GM13976 (cell line): ENCODE results near the gene C12orf56.
"Not testable (repeated sequence)": the region's sequence is repeated elsewhere in the genome, so short reads cannot be mapped to it uniquely, and the experiment has no call there.

Experiments
- DNase-seq: peaks from one replicate; pipeline ENCODE4 v3.0.0; 2012; ENCODE audit warnings: low spot score
- in situ Hi-C: fragments of 300-500 bp; cut with MboI; formaldehyde crosslinking; loops from one replicate; pipeline ENCODE4 v1.12.0; 2022; ENCODE audit warnings: low sequenced_read_pairs, mixed read lengths, inconsistent platforms; ENCODE audit not compliant: unreplicated experiment
- TF ChIP-seq, protein P1 (sequence below): IDR thresholded peaks from 2 replicates; pipeline ENCODE4 v1.5.1; 2012; ENCODE audit warnings: borderline replicate concordance, mild to moderate bottlenecking; ENCODE audit not compliant: insufficient read depth; ENCODE audit errors: extremely low read depth, missing control alignments, control extremely low read depth

Gene C12orf56

DNA sequence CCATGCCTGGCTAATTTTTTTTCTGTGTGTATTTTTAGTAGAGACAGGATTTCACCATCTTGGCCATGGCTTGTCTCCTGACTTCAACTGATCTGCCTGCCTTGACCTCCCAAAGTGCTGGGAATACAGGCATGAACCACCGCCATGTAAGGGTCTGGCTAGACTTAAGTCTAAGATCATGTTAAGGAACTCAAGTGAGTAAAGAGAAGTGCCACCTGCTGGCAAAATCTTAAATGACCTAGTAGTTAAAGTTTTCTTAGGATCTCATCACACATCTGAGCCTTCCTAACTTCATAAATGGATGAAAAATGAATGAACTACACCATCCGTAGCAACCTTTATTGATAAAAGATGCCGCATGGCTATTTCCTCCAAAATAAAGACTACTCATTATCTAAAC is 1.7 kb upstream of the C12orf56 start:
- in situ Hi-C loops: no loop called here
- TF ChIP-seq, protein P1, sequence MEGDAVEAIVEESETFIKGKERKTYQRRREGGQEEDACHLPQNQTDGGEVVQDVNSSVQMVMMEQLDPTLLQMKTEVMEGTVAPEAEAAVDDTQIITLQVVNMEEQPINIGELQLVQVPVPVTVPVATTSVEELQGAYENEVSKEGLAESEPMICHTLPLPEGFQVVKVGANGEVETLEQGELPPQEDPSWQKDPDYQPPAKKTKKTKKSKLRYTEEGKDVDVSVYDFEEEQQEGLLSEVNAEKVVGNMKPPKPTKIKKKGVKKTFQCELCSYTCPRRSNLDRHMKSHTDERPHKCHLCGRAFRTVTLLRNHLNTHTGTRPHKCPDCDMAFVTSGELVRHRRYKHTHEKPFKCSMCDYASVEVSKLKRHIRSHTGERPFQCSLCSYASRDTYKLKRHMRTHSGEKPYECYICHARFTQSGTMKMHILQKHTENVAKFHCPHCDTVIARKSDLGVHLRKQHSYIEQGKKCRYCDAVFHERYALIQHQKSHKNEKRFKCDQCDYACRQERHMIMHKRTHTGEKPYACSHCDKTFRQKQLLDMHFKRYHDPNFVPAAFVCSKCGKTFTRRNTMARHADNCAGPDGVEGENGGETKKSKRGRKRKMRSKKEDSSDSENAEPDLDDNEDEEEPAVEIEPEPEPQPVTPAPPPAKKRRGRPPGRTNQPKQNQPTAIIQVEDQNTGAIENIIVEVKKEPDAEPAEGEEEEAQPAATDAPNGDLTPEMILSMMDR: no peak
- DNase-seq: peak; percentile 49

DNA sequence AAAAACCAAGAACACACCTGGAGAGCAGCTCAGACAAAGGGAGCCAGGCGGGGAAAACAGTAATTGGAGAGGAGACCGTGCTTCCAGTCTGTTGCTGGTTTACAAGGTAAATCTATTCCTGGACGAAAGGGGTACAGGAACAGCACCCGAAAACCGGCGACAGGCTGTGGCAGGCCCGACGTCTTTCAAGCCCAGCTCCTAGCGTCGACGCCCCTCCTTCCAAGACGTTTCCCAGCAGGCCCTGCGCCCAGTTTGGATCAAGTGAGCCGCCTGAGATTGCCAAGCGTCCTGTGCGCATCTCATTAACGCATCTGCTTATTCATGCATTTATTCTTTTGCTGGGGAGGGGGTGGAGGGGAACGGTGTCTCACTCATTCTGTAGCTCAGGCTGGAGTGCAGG is 1.4 kb downstream of the C12orf56 start:
- in situ Hi-C loops: no loop called here
- TF ChIP-seq, protein P1: no peak
- no peak for DNase-seq

DNA sequence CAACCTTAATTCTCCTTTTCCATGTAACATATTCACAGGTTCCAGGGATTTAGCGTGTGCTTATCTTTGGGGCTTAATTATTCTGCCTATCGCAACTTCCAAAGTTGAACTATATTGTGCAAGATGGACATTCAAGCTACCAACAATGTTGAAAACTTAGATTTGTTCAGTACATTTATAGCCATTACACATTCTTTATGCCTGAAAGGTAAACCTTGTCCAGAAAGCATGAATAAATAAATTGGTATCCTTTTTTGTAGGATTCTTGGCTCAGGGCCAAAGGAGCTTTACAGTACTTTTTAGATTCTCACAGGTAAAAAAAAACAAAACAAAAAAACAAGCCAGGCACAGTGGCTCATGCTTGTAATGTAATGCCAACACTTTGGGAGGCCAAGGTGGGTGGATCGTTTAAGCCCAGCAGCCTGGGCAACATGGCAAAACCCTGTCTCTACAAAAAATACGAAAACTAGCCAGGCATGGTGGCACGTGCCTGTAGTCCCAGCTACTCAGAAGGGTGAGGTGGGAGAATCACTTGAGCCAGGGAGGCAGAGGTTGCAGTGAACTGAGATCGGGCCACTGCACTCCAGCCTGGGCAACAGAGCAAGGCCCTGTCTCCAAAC is 3.3 kb downstream of the C12orf56 start:
- DNase-seq: no peak
- in situ Hi-C loops: no loop called here
- TF ChIP-seq, protein P1: no peak

DNA sequence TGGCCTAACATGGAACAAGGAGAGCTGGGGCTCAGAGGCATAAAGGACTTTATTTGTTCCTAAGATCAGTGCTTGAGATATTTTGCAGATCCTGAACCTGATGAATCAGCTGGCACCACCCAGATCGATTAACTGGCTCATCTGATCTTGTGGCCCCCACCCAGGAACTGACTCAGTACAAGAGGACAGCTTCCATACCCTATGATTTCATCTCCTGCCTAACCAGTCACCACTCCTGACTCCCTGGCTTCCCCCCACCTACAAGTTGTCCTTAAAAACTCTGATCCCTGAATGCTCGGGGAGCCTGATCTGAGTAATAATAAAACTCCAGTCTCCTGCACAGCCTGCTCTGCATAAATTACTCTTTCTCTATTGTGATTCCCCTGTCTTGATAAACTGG is 5.1 kb downstream of the C12orf56 start:
- in situ Hi-C loops: no loop called here
- DNase-seq: no peak
- TF ChIP-seq, protein P1: no peak

DNA sequence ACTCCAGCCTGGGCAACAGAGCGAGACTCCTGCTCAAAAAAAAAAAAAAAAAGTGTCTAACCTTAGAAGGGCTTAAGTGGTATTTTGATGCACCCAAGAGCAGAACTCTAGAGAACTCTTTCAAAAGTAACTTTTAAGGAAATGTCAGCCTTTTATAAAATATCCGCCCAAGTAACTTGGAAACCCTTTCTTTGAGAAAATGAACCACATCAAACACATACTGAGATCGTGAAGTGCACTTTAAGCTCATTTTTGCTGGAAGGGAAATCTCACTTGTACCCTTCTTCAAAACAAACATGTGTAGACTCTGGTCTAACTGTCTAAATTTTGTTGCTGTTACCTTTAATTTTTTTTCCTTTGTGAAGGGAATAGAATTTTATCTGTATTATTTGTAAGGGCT is 5.5 kb downstream of the C12orf56 start:
- DNase-seq: no peak
- in situ Hi-C loops: no loop called here
- TF ChIP-seq, protein P1: no peak

DNA sequence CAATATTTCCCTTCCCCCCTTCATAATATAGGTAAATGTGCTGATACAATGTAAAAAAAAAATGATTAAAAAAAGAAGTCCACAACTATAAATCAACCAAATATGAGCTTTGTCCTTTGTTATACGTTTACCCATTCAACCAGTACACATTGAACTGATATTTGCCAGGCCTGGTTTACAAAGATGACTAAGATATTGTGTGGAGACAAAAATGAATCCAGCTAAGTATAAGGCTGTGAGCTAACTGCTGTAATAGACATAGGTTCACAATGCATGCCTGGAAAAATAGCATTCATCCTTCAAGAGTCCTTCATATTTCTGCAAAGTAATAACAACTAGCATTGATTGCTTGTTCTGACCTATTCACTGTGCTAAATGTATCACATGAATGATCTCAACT is 6.9 kb downstream of the C12orf56 start:
- TF ChIP-seq, protein P1: no peak
- no peak for DNase-seq
- in situ Hi-C loops: no loop called here

DNA sequence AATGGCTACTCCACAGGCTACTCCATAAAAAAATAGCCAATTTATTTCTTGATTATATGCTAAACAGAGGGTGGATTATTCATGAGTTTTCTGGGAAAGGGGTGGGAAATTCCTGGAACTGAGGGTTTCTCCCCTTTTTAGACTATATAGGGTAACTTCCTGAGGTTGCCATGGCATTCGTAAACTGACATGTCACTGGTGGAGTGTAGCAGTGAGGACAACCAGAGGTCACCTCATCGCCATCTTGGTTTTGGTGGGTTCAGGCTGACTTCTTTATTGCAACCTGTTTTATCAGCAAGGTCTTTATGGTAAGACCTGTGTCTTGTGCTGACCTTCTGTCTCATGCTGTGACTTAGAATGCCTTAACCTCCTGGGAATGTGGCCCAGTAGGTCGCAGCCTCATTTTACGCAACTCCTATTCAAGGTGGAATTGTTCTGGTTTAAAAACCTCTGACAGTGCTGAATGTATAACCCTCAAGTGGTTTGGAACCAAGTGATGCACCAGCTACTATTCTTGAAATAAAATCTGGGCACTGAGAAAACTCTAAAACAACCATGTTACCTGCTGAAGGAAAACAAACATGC is 27.7 kb downstream of the C12orf56 start:
- DNase-seq: no peak
- TF ChIP-seq, protein P1: no peak
- in situ Hi-C loops: no loop called here

DNA sequence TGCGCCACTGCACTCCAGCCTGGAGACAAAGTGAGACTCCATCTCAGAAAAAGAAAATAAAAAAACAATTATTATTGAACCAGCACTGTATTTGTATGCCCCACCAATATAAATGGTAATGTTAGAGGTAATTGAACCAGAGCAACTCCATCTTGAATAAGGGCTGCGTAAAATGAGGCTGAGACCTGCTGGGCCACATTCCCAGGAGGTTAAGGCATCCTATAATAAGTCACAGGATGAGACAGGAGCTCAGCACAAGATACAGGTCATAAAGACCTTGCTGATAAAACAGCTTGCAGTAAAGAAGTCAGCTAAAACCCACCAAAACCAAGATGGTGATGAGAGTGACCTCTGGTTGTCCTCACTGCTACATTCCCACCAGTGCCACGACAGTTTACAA is 29.4 kb downstream of the C12orf56 start:
- DNase-seq, in situ Hi-C loops: not testable (repeated sequence)

DNA sequence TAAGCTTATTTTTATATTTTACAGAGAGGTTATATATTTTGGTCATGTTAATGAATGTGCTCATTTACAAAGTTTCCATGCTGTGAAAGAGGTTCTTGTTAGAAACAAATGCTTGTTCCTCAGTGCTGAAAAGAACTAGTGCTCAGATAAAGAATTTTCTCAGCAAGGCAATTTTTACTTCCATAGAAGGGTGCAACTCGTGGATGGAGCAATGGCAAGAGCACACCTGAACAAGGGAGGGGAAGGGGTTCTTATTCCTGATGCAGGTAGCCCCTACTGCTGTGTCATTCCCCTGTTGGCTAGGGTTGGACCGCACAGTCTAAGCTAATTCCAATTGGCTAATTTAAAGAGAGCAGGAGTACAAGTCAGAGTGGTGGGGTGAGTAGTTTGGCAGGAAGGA is 34.3 kb downstream of the C12orf56 start:
- DNase-seq, in situ Hi-C loops: not testable (repeated sequence)
